HCEC 1CT (cell line): ENCODE measurements around the gene MAGEC3.
"Not testable (repeated sequence)": the region's sequence is repeated elsewhere in the genome, so short reads cannot be mapped to it uniquely, and the experiment has no call there.

Experiments
- DNase-seq: peaks from one replicate; pipeline ENCODE4 v3.0.0-alpha.2; 2017

The MAGEC3 gene

GRCh38 chrX:141838016-141838415 lies at the start of gene MAGEC3:
MAGEC3 (plus strand) TSS chrX:141838316; CDS start chrX:141838316, 0 bp downstream.
- no peak for DNase-seq

- DNase-seq, result no peak
Observed at GRCh38 chrX:141791856-141792255, 46.3 kb upstream of the MAGEC3 start.

- DNase-seq, result no peak
Observed at GRCh38 chrX:141811438-141811837, 26.7 kb upstream of the MAGEC3 start.

- no peak for DNase-seq
Observed at GRCh38 chrX:141814213-141814857, 23.8 kb upstream of the MAGEC3 start.

- DNase-seq, result no peak
Observed at GRCh38 chrX:141815904-141816303, 22.2 kb upstream of the MAGEC3 start.

GRCh38 chrX:141832247-141832646 lies 5.9 kb upstream of the MAGEC3 start:
- DNase-seq, result no peak

- no peak for DNase-seq
Observed at GRCh38 chrX:141839856-141840255, 1.7 kb downstream of the MAGEC3 start.

- DNase-seq, result no peak
Observed at GRCh38 chrX:141857479-141857878, 19.4 kb downstream of the MAGEC3 start.

GRCh38 chrX:141879616-141880015 lies 41.5 kb downstream of the MAGEC3 start:
- DNase-seq, result no peak

- DNase-seq, result not testable (repeated sequence)
Observed at GRCh38 chrX:141888811-141889210, 50.7 kb downstream of the MAGEC3 start.

- no peak for DNase-seq
Observed at GRCh38 chrX:141894733-141895132, 56.6 kb downstream of the MAGEC3 start.

GRCh38 chrX:141897690-141898089 lies 59.6 kb downstream of the MAGEC3 start:
- no peak for DNase-seq

GRCh38 chrX:141902366-141902765 lies 64.2 kb downstream of the MAGEC3 start:
- DNase-seq, result no peak

GRCh38 chrX:141903400-141904155 lies 65.5 kb downstream of the MAGEC3 start, which contains the start of gene MAGEC1:
MAGEC1 (plus strand) TSS chrX:141903894; CDS start chrX:141905073, 1,179 bp downstream.
- DNase-seq, result no peak

GRCh38 chrX:141904262-141904661 lies 66.1 kb downstream of the MAGEC3 start:
- no peak for DNase-seq

GRCh38 chrX:141917801-141918200 lies 79.7 kb downstream of the MAGEC3 start:
- DNase-seq, result no peak

- DNase-seq, result no peak
Observed at GRCh38 chrX:141924293-141924692, 86.2 kb downstream of the MAGEC3 start.

- no peak for DNase-seq
Observed at GRCh38 chrX:141928432-141928831, 90.3 kb downstream of the MAGEC3 start.

- DNase-seq, result no peak
Observed at GRCh38 chrX:141934059-141934641, 96.0 kb downstream of the MAGEC3 start.

GRCh38 chrX:141935645-141936044 lies 97.5 kb downstream of the MAGEC3 start:
- no peak for DNase-seq

GRCh38 chrX:141936080-141936479 lies 98.0 kb downstream of the MAGEC3 start:
- DNase-seq, result no peak

- no peak for DNase-seq
Observed at GRCh38 chrX:141941234-141941633, 103.1 kb downstream of the MAGEC3 start.

GRCh38 chrX:141945426-141945825 lies 107.3 kb downstream of the MAGEC3 start:
- no peak for DNase-seq

- DNase-seq, result no peak
Observed at GRCh38 chrX:141947350-141947749, 109.2 kb downstream of the MAGEC3 start.
